ENCODE data around the gene BTBD19. TPM values are rescaled to one million over a fixed set of nuclear protein-coding genes. Genes with fewer than 3 reads are reported as not detected.
"Not testable (repeated sequence)": the region's sequence is repeated elsewhere in the genome, so short reads cannot be mapped to it uniquely, and the experiment has no call there.

Gene BTBD19
- polyA plus RNA-seq (ENCODE audit: insufficient read length in 4 of 4), result 10 to 100 TPM; 10.0 to 11.4 (median 10.6) TPM

GRCh38 chr1:44808063-44808937 is at the start of gene BTBD19:
Gene BTBD19, plus strand, starts transcription at chr1:44808523. Its CDS starts 298 bp downstream, at chr1:44808821.
- DNase-seq (ENCODE audit: low read depth in 4 of 4, low spot score in 3 of 4), result peak in 1 of 4 donors; percentile 78

- DNase-seq (ENCODE audit: low read depth in 4 of 4, low spot score in 3 of 4), result no peak
Measured at GRCh38 chr1:44759077-44759476, 49.2 kb upstream of the BTBD19 start.

- DNase-seq (ENCODE audit: low read depth in 4 of 4, low spot score in 3 of 4), result no peak
Measured at GRCh38 chr1:44760876-44761275, 47.4 kb upstream of the BTBD19 start.

- DNase-seq (ENCODE audit: low read depth in 4 of 4, low spot score in 3 of 4), result not testable (repeated sequence)
Measured at GRCh38 chr1:44766421-44766820, 41.9 kb upstream of the BTBD19 start.

- peak; percentile 91 to 95 (median 92) for DNase-seq (ENCODE audit: low read depth in 4 of 4, low spot score in 3 of 4)
Measured at GRCh38 chr1:44775078-44775929, 33.0 kb upstream of the BTBD19 start, which contains the start of gene RPS8. Gene RPS8, plus strand, starts transcription at chr1:44775540. Its CDS starts 57 bp downstream, at chr1:44775597.

- no peak for DNase-seq (ENCODE audit: low read depth in 4 of 4, low spot score in 3 of 4)
Measured at GRCh38 chr1:44775930-44776729, 32.2 kb upstream of the BTBD19 start.

GRCh38 chr1:44776730-44777068 is 31.6 kb upstream of the BTBD19 start:
- DNase-seq (ENCODE audit: low read depth in 4 of 4, low spot score in 3 of 4), result no peak

GRCh38 chr1:44777547-44777946 is 30.8 kb upstream of the BTBD19 start:
- no peak for DNase-seq (ENCODE audit: low read depth in 4 of 4, low spot score in 3 of 4)

- DNase-seq (ENCODE audit: low read depth in 4 of 4, low spot score in 3 of 4), result no peak
Measured at GRCh38 chr1:44777969-44778635, 30.2 kb upstream of the BTBD19 start.

- DNase-seq (ENCODE audit: low read depth in 4 of 4, low spot score in 3 of 4), result no peak
Measured at GRCh38 chr1:44778705-44779576, 29.4 kb upstream of the BTBD19 start.

GRCh38 chr1:44780583-44781121 is 27.7 kb upstream of the BTBD19 start:
- no peak for DNase-seq (ENCODE audit: low read depth in 4 of 4, low spot score in 3 of 4)

- no peak for DNase-seq (ENCODE audit: low read depth in 4 of 4, low spot score in 3 of 4)
Measured at GRCh38 chr1:44783697-44784093, 24.6 kb upstream of the BTBD19 start.

GRCh38 chr1:44784094-44785028 is 24.0 kb upstream of the BTBD19 start:
- no peak for DNase-seq (ENCODE audit: low read depth in 4 of 4, low spot score in 3 of 4)

- DNase-seq (ENCODE audit: low read depth in 4 of 4, low spot score in 3 of 4), result no peak
Measured at GRCh38 chr1:44785029-44785380, 23.3 kb upstream of the BTBD19 start.

- DNase-seq (ENCODE audit: low read depth in 4 of 4, low spot score in 3 of 4), result no peak
Measured at GRCh38 chr1:44785501-44786137, 22.7 kb upstream of the BTBD19 start.

- no peak for DNase-seq (ENCODE audit: low read depth in 4 of 4, low spot score in 3 of 4)
Measured at GRCh38 chr1:44786138-44786840, 22.0 kb upstream of the BTBD19 start.
